GM23248 (cell line): ENCODE data around the gene RNU1-2.
"Not testable (repeated sequence)": the region's sequence is repeated elsewhere in the genome, so short reads cannot be mapped to it uniquely, and the experiment has no call there.

Experiments used
- EZH2 ChIP-seq: fragments of 200-600 bp; sonication (generic); IDR thresholded peaks from 2 replicates; pipeline ENCODE4 v1.6.1; 2018; ENCODE audit warnings: antibody characterized with exemption, mild to moderate bottlenecking; ENCODE audit not compliant: insufficient read depth, poor library complexity, severe bottlenecking
- EZH2phosphoT487 ChIP-seq: fragments of 200-600 bp; sonication (generic); IDR thresholded peaks from 2 replicates; pipeline ENCODE4 v1.6.1; 2018; ENCODE audit warnings: antibody characterized with exemption, moderate library complexity, mild to moderate bottlenecking, low read depth; ENCODE audit not compliant: insufficient read depth

- not testable (repeated sequence) for TF ChIP-seq EZH2phosphoT487, EZH2
These were observed 24.6 kb upstream of the RNU1-2 start for GRCh38 chr1:16871171-16871570.
